Stimulated activated CD4-positive, alpha-beta T cell treated with anti-CD3 and anti-CD28 coated beads, Interleukin-2, amount 100 ng/mL, for 24 hours (primary cell): ENCODE data around the gene BAIAP2L1.

Experiments
- DNase-seq, 2 donors: peaks; one replicate each; pipeline ENCODE4 v3.0.0-alpha.2; 2020

Gene BAIAP2L1

DNA sequence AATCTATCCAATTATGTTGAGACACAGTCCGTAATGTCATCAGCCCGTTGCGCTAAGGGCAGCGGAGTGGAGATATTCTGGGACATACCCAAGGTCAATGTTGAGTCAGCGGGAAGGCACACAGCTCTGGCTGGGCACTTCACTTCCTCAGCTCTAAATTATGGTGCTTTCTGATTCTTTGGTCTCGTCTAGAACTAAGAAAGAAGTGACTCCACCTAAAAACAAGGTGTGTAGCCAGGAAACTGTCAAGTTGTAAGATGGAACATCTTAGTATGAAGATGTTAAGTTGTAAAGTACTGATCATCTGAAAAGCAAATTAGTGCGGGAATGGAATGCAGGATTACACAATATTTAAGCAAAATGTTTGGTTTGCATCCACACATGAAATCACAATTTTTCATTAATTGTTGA lies 43.1 kb downstream of the BAIAP2L1 start:
- no peak for DNase-seq

DNA sequence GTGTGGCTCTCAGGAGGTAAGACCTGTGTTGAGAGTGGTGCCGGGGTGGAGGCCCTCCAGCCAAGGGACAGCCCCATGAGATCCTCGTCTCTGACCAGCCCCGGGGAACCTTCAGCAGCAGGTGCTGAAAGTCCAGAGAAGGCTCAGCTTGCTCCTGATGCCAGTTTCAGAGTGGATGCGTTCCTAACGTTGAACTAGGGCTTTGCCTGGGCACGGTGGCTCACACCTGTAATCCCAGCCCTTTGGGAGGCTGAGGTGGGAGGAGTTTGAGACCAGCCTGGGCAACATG lies 45.7 kb downstream of the BAIAP2L1 start:
- DNase-seq, result no peak

DNA sequence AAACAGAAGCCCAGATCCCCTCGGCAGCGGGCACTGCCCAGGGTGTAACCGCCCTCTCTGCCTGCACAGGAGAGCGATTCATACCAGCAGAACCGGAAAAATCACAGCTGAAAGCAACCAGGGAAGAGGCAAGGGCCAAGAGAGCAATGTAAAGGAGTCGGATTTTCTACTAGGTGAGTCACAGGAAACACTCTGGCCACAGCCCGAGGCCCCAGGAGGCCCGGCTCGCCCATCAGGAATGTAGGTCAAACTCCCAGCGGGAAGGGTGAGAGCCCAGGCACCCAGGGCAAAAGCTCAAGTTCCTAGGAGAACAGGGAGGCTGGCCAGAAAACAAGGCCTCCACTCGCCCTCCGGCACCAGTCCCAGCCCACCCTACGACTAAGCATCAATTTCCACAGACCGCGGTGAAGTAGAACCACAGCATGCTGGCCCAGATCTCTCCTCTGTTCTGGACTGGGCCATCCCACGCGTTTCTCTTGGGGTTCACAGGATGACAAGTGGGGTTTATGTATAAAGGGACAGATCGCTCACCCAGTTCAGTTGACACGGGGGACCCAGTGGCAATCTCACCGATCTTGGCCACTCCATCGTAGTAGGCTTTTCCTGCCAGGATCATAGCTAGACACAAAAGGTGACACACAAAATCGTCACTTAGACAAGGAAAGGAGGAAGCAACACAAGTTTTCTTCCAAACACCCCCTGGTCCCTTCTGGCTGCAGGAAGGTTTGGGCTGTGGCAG lies 46.2 kb downstream of the BAIAP2L1 start:
- no peak for DNase-seq

DNA sequence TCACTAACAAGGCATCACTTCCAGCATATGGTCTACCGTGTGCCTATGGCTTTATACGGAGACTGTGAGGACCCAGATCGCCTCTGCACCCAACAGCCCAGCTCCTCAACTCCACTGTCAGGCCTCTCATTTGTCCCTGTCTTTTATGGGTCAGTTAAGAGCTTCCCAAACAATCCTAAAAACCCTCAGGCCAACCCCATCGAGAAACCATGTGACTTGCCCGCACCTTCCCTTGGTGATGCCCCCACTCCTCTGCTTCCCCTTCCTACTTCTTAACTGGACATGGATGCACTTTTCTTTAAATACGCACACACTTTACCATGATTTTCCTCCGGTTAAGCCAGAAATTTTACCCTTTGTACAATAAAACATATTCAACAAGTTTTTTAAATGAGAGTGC lies 46.8 kb downstream of the BAIAP2L1 start:
- no peak for DNase-seq

DNA sequence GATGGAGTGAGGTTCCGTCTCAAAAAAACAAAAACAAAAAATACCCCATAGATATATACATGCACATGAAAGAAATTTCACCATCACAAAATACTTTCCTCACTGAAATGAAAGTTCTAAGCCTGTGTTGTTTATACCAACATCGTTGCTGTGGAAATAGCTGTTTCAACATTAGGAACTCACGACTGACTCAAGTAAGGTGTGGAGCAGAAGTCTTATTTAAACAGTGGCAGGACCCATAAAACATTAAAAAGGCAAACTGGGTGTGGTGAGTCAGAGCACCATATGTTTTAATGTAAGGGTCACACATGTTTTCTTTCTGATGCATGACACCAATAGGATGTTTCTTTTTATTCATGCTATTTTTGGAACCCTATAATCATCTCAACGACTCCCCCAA lies 48.3 kb downstream of the BAIAP2L1 start:
- DNase-seq, result no peak

DNA sequence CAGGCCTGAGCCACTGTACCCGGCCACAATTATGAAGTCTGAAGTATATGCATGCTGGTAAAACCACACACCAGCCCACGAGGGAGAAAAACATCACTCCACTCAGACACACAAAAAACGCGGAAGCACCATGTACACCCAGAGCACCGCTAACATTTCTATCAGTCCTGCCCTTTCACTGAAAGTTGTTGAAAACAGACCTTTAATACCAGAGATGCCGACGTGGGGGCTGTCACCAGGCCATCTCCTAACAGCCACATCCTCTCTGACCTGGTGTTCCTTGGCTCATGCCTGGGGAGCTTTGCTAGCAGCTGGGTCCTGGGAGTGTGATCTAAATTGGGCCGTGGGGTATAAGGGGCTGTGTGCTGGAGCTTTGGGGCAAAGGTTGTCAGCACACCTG lies 49.8 kb downstream of the BAIAP2L1 start:
- DNase-seq, result no peak

DNA sequence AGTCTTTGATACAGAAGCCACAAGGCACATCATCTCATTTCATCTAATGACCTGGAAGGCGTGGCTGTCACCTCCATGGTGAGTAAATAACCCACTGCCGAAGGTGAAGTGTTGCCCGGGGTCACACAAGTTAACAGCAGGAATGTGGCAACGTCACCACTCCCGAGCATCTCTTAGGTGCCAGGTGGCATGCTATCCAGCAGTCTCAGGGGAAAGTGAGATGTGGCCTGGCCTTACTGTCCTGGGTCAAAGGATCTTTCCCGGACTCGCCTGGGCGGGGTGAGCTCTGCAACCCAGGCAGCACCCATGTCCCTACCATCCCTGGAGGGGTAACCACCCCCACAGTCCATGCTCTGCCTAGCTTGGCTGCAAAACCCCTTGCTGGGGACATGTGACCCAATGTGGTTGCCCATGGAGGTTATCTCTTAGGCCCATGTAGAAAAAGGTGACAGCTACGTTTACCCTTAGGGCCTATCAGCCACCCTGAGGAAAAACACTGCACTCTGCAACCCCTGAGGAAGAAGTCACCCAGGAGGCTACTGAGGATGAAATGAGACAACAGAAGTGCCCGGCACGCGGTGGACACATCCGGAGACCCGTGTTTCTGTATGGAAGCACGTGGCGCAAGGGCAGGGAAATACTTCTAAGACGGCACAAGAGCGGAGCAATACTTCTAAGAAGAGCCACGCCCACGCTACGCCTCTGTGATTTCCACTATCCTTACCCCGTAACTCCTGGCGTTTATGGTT lies 52.0 kb downstream of the BAIAP2L1 start:
- DNase-seq, result no peak

DNA sequence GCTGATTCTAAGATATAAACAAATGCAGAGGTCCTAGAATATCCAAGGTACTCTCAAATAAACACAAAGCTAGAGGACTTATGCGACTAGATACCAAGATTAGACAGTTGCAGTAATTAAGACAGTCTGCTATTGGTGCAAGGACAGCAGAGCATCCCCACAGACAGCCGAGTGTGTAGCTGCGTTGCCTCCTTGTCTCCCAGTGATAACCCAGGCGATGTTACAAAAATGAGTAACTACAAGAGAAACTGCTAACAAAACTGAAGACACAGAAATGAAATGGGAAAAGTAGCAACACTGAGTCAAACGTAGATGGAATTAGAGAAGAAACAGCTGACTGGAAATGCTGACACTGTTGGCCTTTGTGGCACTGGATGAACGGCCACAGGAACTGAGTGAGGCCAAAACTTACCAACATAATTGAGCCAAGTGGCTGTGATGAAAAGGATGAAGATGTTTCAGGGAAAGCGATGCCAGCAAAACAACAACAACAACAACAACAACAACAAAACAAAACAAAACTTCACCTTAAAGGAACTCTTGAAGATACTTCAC lies 54.3 kb downstream of the BAIAP2L1 start:
- no peak for DNase-seq

DNA sequence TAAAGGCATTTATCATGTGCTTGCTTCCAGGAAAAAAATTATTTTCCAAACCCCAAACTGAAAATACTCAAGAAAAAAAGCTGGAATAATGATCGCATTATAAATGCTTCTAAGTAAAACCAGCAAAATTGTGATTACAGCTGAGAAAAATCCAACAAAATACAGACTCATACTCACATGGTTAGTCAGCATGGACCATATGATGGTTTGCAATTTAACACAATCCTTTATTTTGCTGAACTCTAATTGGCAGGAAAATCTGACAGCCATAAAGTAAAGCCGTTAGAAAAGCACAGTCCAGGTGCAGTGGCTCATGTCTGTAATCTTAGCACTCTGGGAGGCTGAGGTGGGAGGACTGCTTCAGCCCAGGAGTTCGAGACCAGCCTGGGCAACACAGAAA lies 59.8 kb downstream of the BAIAP2L1 start:
- no peak for DNase-seq

DNA sequence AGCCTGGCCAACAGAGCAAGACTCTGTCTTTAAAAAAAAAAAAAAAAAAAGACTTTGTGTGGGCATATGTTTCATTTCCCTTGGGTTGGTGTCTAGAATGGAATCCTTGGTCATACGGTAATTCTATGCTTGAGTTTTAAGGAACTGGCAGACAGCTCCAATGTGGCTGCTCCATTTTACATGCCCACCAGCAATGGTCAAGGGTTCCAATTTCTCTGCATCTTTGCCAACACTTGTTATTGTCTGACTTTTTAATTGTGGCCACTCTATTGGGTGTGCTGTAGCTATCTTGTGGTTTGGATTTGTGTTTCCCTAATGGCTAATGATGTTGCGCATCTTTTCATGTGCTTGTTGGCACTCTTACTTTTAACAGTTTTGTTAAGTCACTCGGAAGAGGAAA lies 61.8 kb downstream of the BAIAP2L1 start:
- no peak for DNase-seq

DNA sequence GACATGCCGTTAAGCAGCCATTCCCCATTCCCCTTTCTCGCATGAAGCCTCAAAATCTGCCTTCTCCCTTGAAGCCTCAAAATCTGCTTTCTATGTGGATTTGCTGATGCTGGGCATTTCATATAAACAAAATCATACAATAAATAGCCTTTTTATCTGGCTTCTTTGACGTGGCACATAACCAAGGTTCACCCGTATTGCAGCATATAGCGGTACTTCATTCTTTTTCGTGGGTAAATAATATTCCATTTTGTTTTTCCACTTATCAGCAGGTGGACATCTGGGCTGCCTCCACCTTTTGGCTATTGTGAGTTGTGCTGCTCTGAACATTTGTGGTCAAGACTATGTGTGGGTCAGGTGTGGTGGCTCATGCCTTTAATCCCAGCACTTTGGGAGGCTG lies 62.4 kb downstream of the BAIAP2L1 start:
- no peak for DNase-seq

DNA sequence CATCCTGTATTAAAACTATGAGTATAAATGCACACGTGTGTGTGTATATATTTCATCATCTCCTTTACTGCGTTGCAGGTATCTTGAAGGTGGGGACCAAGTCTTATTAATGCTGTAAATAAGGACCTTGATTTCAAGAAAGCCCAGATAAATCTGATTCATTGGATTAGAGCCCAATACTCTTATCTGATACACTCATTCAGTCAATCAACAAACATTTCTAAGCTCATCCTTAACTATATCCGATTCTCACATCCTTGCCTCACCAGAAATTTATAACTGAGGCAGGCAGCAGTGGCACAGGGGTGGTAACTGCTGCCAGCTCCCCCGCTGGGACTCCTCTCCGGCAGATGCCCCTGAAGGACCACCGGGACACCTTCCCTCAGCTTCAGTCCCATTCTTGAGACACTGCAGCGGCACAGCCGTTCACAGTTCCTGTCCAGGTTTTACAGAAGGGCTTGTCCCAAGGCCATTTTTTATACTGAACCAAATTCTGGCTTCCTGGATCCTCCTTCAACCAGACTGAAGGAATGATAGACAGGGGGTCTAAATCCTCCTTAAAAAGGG lies 65.4 kb downstream of the BAIAP2L1 start:
- no peak for DNase-seq

DNA sequence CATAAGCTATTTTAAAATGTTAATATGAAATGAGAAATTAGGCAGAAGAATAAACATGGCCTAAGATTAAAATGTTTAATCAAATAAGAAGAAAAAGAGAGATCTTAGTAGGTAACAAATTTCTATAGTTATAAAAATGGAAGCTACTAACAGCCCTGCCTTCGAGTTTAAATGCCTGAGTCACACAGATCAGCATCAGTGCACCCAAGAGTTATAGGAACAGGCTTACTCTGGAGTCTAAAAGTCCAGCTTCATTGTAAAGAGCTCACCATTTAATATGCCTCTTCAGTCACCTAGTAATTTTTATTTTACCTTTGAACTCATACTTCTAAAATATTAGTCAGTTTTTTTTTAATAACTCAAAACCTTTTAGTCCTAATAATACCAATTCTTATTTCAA lies 66.8 kb downstream of the BAIAP2L1 start:
- no peak for DNase-seq

DNA sequence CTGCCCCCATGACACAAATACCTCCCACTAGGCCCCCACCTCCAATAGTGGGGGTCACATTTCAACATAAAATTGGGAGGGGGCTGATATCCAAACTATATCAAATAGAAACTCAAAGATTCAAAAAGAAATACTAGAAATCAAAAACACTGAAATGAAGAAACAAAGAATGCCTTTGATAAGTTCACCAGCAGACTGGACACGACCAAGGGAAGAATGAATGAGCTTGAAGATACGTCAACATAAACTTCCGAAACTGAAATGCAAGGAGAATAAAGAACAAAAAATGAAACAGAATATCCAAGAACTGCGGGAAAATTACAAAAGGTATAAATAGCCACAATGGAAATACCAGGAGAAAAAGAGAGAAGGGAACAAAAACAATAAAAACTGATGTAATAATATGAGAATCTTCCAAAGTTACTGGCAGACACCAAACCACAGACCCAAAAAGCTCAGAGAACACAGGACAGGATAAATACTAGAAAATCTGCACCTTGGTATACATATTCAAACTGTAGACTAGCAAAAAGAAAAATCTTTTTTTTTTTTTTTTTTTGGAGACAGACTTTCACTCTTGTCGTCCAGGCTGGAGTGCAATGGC lies 69.9 kb downstream of the BAIAP2L1 start:
- no peak for DNase-seq

DNA sequence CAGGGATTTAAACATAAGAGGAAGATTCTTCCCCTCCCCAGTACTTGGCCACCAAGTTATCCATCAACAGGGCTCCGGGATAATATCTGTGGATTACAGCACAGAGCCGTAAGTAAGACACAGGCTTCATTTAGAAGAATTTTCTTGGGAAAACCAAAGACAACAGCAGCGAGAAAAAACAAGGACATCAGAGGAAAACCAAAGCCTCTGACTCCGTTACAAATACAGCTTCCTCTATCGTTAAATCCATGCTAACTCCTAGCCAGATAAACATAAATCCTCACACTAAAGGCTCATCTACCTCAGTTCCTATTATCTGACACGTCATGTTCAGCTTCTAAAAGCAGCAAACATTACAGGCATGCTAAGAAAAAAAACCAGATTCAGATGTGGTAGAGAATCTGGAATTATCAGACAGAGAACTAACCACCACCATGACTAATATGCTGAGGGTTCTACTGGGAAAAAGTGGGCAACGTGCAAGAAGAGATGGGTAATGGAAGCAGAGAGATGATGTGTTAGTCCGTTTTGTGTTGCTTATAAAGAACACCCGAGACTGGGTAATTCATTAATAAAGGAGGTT lies 71.0 kb downstream of the BAIAP2L1 start:
- DNase-seq, result no peak

DNA sequence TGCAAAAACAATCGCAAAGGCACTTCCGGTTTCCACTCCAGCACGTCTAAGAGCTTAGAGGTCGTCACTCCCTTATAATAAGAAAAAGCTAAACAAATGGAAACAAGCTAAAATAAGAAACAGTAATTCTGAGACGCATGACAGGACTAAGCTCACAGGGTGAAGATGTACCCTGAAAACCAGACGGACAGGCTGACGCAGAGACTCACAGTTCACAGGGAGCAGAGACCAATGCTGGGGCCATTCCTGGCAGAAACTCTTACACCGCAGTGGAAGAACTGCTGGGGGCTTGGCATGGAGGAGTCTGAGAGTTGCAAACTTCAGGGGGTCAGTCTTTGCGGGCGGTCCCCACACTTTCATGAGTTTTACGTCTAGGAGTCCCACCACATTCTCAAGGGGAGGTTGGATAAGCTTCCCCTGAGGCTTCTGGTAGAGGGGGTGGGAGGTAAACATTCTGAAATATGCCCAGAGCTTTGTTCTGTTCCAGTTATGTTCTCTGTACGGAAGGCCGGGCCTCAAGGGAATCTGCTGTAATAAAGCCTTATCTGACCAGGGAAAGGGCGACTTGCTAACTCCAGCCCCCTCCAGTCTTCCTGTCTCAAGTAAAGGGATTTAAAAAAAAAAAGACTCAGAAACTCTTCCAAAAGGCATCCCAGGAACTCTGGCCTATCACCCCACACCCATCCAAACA lies 71.6 kb downstream of the BAIAP2L1 start:
- no peak for DNase-seq

DNA sequence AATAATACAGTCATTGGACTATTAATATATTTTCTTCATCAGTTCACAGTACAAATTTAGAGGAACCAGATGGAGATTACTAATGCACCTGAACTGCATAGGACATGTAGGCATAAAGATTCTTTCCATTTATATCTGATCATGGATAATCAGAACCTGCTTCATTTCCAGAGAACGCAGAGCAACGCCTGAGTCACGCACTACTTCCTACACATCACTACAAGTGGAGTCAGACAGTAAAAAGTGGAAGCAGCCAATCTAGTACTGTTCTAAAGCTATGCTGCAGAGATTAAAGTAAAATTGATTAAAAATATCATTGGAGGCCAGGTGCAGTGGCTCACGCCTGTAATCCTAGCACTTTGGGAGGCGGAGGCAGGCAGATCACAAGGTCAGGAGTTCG lies 76.1 kb downstream of the BAIAP2L1 start:
- DNase-seq, result no peak

DNA sequence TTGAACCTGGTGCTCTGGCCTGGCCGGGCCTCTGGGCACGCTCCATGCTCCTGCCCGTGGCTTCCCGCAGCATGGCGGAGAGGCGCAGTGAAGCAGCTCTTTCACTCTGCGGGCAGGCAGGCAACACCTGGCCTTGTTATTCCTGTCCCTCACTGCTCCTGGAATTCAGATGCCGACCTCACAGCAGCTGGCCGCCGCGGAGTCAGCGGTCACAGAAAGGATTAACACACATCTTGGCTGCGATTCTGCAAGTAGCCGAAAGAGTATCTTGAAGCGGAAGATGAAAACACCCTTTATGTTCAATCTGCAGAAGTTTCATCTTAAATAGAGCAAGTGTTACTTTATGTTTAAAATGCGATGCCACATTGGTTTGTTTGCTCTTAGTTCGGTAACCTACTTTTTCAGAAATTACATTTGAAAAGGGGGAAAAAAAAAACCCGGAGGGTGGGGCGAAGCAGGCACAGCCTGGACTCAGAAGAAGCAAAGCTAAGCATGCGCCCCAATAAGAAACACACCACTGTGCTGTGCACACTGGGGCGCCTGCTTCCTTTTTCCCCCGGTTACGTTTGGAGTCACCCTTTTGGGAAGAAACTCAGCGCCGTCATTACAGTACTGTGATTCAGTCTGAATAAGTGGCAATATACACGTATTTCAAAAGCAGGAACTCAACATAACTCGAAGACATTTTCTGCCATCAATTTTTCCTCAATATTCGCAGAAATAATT lies 77.1 kb downstream of the BAIAP2L1 start:
- DNase-seq, result no peak

DNA sequence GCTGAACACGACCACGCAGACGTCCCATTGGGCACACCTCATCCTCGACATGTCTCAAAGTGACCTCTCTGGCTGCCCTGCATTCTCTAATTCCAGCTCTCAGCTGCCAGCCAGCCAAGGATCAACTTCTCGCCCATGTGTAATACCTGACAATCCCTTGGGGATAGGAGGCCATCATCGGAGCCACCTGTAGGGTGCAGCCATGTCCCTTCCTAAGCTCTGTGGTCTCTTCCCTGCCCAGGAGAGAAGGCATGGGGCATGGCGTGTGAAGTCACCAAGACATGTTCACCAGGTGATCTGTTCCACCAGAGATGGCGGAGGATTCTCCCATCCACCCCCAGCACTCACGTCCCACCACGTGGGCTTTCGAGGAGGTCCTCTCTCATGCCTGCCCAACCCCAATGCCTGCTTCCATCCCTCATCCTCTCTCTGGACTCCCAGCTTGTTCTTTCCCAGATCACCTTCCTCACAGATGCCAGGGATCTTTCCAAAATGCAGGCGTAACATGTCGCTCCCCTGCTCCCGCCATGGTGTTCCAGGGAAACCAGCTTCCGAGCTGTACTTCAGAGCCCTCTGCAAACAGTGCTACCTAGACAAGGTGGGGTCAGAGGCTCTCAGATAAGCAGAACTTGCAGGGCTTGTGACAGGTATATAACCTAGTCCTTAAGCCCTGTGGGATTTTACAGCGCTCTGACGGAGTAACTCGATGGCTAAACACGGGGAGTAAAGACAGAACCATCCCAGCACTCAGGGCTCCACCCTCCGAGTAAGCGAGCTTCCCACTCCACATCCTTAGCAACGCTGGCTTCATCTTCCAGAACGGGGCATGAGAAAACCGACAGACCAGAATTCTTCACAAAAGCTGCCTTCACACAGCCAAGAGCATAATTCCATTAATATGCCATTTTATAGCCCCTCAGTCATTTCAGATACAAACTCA lies 78.3 kb downstream of the BAIAP2L1 start:
- DNase-seq, result no peak

DNA sequence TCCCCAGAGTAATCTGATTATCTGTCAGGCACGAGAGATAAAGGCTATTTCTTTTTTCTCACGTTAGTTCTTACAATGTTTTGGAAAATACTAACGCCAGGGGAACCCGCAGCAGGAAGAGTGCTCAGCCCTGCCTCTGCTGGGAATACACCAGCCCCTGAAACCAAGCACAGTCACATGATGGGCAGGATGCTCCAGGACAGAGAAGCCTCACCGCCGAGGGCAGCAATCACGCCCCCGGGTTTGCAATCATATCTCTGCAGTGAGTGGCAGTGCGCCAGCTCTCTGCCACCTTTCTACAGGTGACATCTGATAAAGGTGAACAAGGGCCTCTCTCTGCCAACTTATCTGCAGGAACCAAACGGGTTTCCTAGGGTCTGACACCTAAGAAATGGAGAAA lies 79.6 kb downstream of the BAIAP2L1 start:
- DNase-seq, result no peak

DNA sequence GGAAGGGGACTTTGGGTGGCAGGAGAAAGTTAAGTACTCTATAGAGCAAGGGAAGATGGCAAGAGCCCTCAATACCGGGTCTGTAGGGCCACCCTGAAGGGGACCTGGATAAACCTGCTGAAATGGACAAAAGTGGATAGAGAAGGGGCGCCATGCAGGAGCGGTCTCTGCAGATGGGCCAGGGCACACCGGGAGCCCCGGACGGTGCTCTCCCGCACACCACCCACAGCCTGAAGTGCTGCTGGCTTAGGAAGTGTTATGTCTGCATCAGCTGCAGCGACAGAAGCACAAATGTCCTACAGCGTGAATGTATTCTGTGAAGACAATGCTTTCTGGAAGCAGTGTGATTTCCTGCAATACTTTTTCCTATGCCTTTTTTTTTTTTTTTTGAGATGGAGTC lies 81.7 kb downstream of the BAIAP2L1 start:
- DNase-seq, result no peak
